RWPE1 (cell line): ENCODE measurements around the gene FLT4.
"Not testable (repeated sequence)": the region's sequence is repeated elsewhere in the genome, so short reads cannot be mapped to it uniquely, and the experiment has no call there.

Experiments used
- CTCF ChIA-PET: fragments of 350-600 bp; sonication (Branson Sonifier 250); formaldehyde crosslinking; extraction: SDS; loops from one replicate; lab custom pipeline; 2021; lab: Yijun Ruan, JAX
- POLR2A ChIA-PET: fragments of 400-600 bp; formaldehyde crosslinking; extraction: SDS; loops from one replicate; lab custom pipeline; 2020; ENCODE audit warnings: antibody characterized with exemption; ENCODE audit not compliant: low non-redundant PET; lab: Yijun Ruan, JAX
- DNase-seq: peaks from one replicate; pipeline ENCODE4 v3.0.0; 2012; ENCODE audit warnings: low spot score
- H3K27ac ChIP-seq: fragments of 450-650 bp; 2 replicates; pipeline ENCODE4 v1.5.1; 2017
- CTCF ChIP-seq: fragments of 450-650 bp; conservative IDR thresholded peaks from 2 replicates; pipeline ENCODE4 v1.5.1; 2017; ENCODE audit warnings: low read depth, mild to moderate bottlenecking

The FLT4 gene

GRCh38 chr5:180689775-180690174 is 40.4 kb upstream of the FLT4 start:
- POLR2A ChIA-PET: no interaction called here
- CTCF ChIA-PET: no interaction called here
- TF ChIP-seq CTCF: no peak
- no peak overlapping the region for H3K27ac ChIP-seq
- no peak for DNase-seq

GRCh38 chr5:180689071-180689694 is 39.8 kb upstream of the FLT4 start:
- POLR2A ChIA-PET: no interaction called here
- no peak overlapping the region for H3K27ac ChIP-seq
- CTCF ChIA-PET: no interaction called here
- DNase-seq: no peak
- no peak for TF ChIP-seq CTCF

GRCh38 chr5:180688330-180689070 is 39.1 kb upstream of the FLT4 start:
- TF ChIP-seq CTCF: no peak
- H3K27ac ChIP-seq: no peak overlapping the region
- ChIA-PET CTCF (no interaction called here), POLR2A (no interaction called here)
- DNase-seq: no peak

- CTCF ChIA-PET, H3K27ac ChIP-seq, POLR2A ChIA-PET, DNase-seq: not testable (repeated sequence)
Measured at GRCh38 chr5:180686799-180687198, 37.4 kb upstream of the FLT4 start.

- no peak for TF ChIP-seq CTCF
- no peak for DNase-seq
- POLR2A ChIA-PET: no interaction called here
- CTCF ChIA-PET: interaction anchor here (0.6 to 1.6 kb wide), 3 partner anchors 34 to 101 kb away, joined by 3 to 5 read pairs (median 3); no protein-coding TSS in a partner anchor
- H3K27ac ChIP-seq: no peak overlapping the region
Measured at GRCh38 chr5:180684623-180685161, 35.3 kb upstream of the FLT4 start.

- ChIA-PET CTCF (interaction anchor here (0.7 kb wide), 1 partner anchor 213 kb away, joined by 3 read pairs; no protein-coding TSS in a partner anchor), POLR2A (no interaction called here)
- no peak for DNase-seq
- no peak for TF ChIP-seq CTCF
- H3K27ac ChIP-seq: no peak overlapping the region
Measured at GRCh38 chr5:180683220-180683922, 34.0 kb upstream of the FLT4 start.
